ENCODE data around the gene C1QTNF1. TPM values are rescaled to one million over a fixed set of nuclear protein-coding genes. Genes with fewer than 3 reads are reported as not detected.

The C1QTNF1 gene
- total RNA-seq, 3 donors from 2014 or later (not counting 1 experiment from before 2014, with no cell fraction given): 0.20 to 0.28 TPM; not detected in 1

DNA sequence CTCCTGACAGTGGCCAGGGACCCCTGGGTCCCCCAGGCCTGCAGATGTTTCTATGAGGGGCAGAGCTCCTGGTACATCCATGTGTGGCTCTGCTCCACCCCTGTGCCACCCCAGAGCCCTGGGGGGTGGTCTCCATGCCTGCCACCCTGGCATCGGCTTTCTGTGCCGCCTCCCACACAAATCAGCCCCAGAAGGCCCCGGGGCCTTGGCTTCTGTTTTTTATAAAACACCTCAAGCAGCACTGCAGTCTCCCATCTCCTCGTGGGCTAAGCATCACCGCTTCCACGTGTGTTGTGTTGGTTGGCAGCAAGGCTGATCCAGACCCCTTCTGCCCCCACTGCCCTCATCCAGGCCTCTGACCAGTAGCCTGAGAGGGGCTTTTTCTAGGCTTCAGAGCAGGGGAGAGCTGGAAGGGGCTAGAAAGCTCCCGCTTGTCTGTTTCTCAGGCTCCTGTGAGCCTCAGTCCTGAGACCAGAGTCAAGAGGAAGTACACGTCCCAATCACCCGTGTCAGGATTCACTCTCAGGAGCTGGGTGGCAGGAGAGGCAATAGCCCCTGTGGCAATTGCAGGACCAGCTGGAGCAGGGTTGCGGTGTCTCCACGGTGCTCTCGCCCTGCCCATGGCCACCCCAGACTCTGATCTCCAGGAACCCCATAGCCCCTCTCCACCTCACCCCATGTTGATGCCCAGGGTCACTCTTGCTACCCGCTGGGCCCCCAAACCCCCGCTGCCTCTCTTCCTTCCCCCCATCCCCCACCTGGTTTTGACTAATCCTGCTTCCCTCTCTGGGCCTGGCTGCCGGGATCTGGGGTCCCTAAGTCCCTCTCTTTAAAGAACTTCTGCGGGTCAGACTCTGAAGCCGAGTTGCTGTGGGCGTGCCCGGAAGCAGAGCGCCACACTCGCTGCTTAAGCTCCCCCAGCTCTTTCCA is 25.1 kb downstream of the C1QTNF1 start:
- peaks cover 7% of the 10 kb centered on the region for H3K36me3 Mint-ChIP-seq
- ATAC-seq: no peak
- H3K27me3 Mint-ChIP-seq (ENCODE audit: low read depth in 2 of 2): peaks cover 18% of the 10 kb centered on the region in 2 donors
- H3K9me3 Mint-ChIP-seq: peaks cover 0 to 3% of the 10 kb centered on the region in 2 donors
- no peaks in the 10 kb centered on the region for H3K36me3 ChIP-seq (ENCODE audit: control insufficient read depth, insufficient read depth, low read length)
- TF ChIP-seq, protein P1, sequence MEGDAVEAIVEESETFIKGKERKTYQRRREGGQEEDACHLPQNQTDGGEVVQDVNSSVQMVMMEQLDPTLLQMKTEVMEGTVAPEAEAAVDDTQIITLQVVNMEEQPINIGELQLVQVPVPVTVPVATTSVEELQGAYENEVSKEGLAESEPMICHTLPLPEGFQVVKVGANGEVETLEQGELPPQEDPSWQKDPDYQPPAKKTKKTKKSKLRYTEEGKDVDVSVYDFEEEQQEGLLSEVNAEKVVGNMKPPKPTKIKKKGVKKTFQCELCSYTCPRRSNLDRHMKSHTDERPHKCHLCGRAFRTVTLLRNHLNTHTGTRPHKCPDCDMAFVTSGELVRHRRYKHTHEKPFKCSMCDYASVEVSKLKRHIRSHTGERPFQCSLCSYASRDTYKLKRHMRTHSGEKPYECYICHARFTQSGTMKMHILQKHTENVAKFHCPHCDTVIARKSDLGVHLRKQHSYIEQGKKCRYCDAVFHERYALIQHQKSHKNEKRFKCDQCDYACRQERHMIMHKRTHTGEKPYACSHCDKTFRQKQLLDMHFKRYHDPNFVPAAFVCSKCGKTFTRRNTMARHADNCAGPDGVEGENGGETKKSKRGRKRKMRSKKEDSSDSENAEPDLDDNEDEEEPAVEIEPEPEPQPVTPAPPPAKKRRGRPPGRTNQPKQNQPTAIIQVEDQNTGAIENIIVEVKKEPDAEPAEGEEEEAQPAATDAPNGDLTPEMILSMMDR (IDR thresholded peaks at IDR 0.05): no peak
- peaks cover 5% of the 10 kb centered on the region for H3K27me3 ChIP-seq (ENCODE audit: control insufficient read depth, insufficient read depth, low read length)
- intact Hi-C loops (cut with micrococcal nuclease): loop anchor here (5.0 kb wide), 1 partner anchor 658 kb away; no protein-coding TSS in a partner anchor
- no peaks in the 10 kb centered on the region for H3K4me1 ChIP-seq (ENCODE audit: control insufficient read depth, insufficient read depth, low read length)
- WGBS (ENCODE audit: insufficient coverage): 84% methylated on average over 21 of the region's 21 CpGs
- no peak overlapping the region for H3K27ac Mint-ChIP-seq
- H3K27ac ChIP-seq (ENCODE audit: low read length): no peak overlapping the region
- H3K4me3 Mint-ChIP-seq: no peak overlapping the region
- H3K4me3 ChIP-seq (ENCODE audit: low read length): no peak overlapping the region
- DNase-seq: no peak
- peaks cover 0 to 4% of the 10 kb centered on the region in 2 donors for H3K4me1 Mint-ChIP-seq
- H3K9me3 ChIP-seq (ENCODE audit: control insufficient read depth, insufficient read depth, low read length): peaks cover 2% of the 10 kb centered on the region

DNA sequence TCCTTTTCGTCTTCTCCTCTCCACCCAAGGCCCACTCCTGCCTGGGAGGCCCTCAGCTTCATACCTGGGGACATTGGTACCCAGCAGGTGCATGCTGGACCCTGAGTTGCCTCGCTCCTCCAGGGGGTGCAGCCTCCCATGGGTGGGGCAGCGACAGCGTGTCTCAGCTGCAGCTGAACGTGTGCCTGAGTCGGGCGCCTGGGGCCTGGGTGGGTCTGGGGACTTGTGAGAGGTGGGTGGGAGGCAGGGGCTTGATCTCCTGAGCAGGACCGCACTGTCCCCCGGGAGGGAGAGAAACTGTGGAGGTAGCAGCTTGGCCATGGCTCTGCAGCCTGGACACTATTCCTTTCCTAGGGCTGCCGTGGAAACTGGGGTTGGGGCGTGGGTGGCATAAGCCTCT is 25.9 kb downstream of the C1QTNF1 start:
- peaks cover 5% of the 10 kb centered on the region for H3K27me3 ChIP-seq (ENCODE audit: control insufficient read depth, insufficient read depth, low read length)
- H3K9me3 Mint-ChIP-seq: peaks cover 0 to 4% of the 10 kb centered on the region in 2 donors
- no peak overlapping the region for H3K27ac ChIP-seq (ENCODE audit: low read length)
- peaks cover 0 to 4% of the 10 kb centered on the region in 2 donors for H3K4me1 Mint-ChIP-seq
- no peaks in the 10 kb centered on the region for H3K36me3 ChIP-seq (ENCODE audit: control insufficient read depth, insufficient read depth, low read length)
- peaks cover 7% of the 10 kb centered on the region for H3K36me3 Mint-ChIP-seq
- ATAC-seq: no peak
- DNase-seq: no peak
- 91% methylated on average over 11 of the region's 11 CpGs for WGBS (ENCODE audit: insufficient coverage)
- peaks cover 16% of the 10 kb centered on the region in 2 donors for H3K27me3 Mint-ChIP-seq (ENCODE audit: low read depth in 2 of 2)
- H3K27ac Mint-ChIP-seq: no peak overlapping the region
- TF ChIP-seq, protein P1 (IDR thresholded peaks at IDR 0.05): no peak
- H3K4me1 ChIP-seq (ENCODE audit: control insufficient read depth, insufficient read depth, low read length): no peaks in the 10 kb centered on the region
- no peak overlapping the region for H3K4me3 ChIP-seq (ENCODE audit: low read length)
- intact Hi-C loops (cut with micrococcal nuclease): loop anchor here (5.0 kb wide), 1 partner anchor 657 kb away; no protein-coding TSS in a partner anchor
- H3K4me3 Mint-ChIP-seq: no peak overlapping the region
- peaks cover 2% of the 10 kb centered on the region for H3K9me3 ChIP-seq (ENCODE audit: control insufficient read depth, insufficient read depth, low read length)

DNA sequence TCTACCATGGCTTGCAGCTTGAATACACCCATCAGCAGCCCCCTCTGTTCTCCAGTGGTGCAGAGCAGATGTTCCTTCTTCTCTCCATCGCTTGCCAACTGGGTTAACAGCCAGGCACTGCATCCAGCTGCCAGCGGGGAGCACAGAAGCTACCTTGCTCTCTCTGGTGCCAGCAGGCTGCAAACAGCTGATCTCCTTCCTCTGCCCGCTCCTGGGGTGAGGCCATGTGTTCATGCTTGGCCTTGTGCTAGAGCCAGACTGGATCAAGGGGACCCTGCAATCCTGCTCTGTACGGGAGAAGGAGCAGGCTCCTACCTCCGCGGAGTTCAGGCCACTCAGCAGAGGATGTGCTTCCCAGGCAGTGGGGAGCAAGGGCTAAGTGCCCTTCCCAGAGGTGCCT is 26.6 kb downstream of the C1QTNF1 start:
- WGBS (ENCODE audit: insufficient coverage): 87% methylated on average over 6 of the region's 6 CpGs
- TF ChIP-seq, protein P1 (IDR thresholded peaks at IDR 0.05): no peak
- peaks cover 12% of the 10 kb centered on the region in 2 donors for H3K27me3 Mint-ChIP-seq (ENCODE audit: low read depth in 2 of 2)
- ATAC-seq (no peak), DNase-seq (no peak)
- H3K4me1 Mint-ChIP-seq: no peaks in the 10 kb centered on the region
- intact Hi-C loops (cut with micrococcal nuclease): no loop called here
- H3K4me3 ChIP-seq (ENCODE audit: low read length): no peak overlapping the region
- H3K27ac Mint-ChIP-seq: no peak overlapping the region
- H3K27ac ChIP-seq (ENCODE audit: low read length): no peak overlapping the region
- no peaks in the 10 kb centered on the region for H3K36me3 ChIP-seq (ENCODE audit: control insufficient read depth, insufficient read depth, low read length)
- H3K4me1 ChIP-seq (ENCODE audit: control insufficient read depth, insufficient read depth, low read length): no peaks in the 10 kb centered on the region
- peaks cover 7% of the 10 kb centered on the region for H3K36me3 Mint-ChIP-seq
- peaks cover 0 to 4% of the 10 kb centered on the region in 2 donors for H3K9me3 Mint-ChIP-seq
- H3K9me3 ChIP-seq (ENCODE audit: control insufficient read depth, insufficient read depth, low read length): peaks cover 2% of the 10 kb centered on the region
- H3K4me3 Mint-ChIP-seq: no peak overlapping the region
- H3K27me3 ChIP-seq (ENCODE audit: control insufficient read depth, insufficient read depth, low read length): no peaks in the 10 kb centered on the region
